SK-N-SH treated with all-trans-retinoic acid at 6 μM for 48 hours (cell line): ENCODE results near the gene TTC23.
A peak's percentile ranks its signal among the peaks of the same experiment; 100 is the strongest.

Experiments used
- ATAC-seq: fragments of 200-7000 bp; cut with Tn5 transposase; 3 replicates; pipeline ENCODE4 v1.9.1; 2020; ENCODE audit warnings: mild to moderate bottlenecking, moderate library complexity
- ARNTL ChIP-seq: fragments of 450-650 bp; formaldehyde crosslinking; IDR thresholded peaks from 2 replicates; pipeline ENCODE4 v1.5.0; 2020; ENCODE audit warnings: low read depth, mild to moderate bottlenecking, moderate library complexity, borderline replicate concordance
- BACH2 ChIP-seq: fragments of 250-450 bp; sonication (Bioruptor Pico); IDR thresholded peaks from 2 replicates; pipeline ENCODE4 v1.9.0; 2021; ENCODE audit warnings: mild to moderate bottlenecking, borderline replicate concordance
- CSDC2 ChIP-seq: fragments of 250-450 bp; sonication (Bioruptor Pico); IDR thresholded peaks from 2 replicates; pipeline ENCODE4 v1.5.0; 2020; ENCODE audit warnings: mild to moderate bottlenecking, moderate library complexity
- GLIS3 ChIP-seq: fragments of 250-450 bp; sonication (Bioruptor Pico); IDR thresholded peaks from 2 replicates; pipeline ENCODE4 v1.5.0; 2020; ENCODE audit warnings: mild to moderate bottlenecking, moderate library complexity
- ISL1 ChIP-seq: fragments of 250-450 bp; sonication (Bioruptor Pico); IDR thresholded peaks from 2 replicates; pipeline ENCODE4 v2.1.2; 2022; ENCODE audit warnings: mild to moderate bottlenecking, moderate library complexity
- OSR1 ChIP-seq: fragments of 250-450 bp; sonication (Bioruptor Pico); IDR thresholded peaks from 2 replicates; pipeline ENCODE4 v1.8.0; 2022; ENCODE audit warnings: moderate library complexity, mild to moderate bottlenecking, inconsistent platforms
- PPARA ChIP-seq: fragments of 250-450 bp; sonication (Bioruptor Pico); IDR thresholded peaks from 2 replicates; pipeline ENCODE4 v1.5.0; 2020; ENCODE audit warnings: mild to moderate bottlenecking, borderline replicate concordance
- RARB ChIP-seq: fragments of 250-450 bp; sonication (Bioruptor Pico); IDR thresholded peaks from 2 replicates; pipeline ENCODE4 v1.8.0; 2021; ENCODE audit warnings: mild to moderate bottlenecking, moderate library complexity
- SNAI2 ChIP-seq: fragments of 250-450 bp; sonication (Bioruptor Pico); IDR thresholded peaks from 2 replicates; pipeline ENCODE4 v1.5.0; 2020; ENCODE audit warnings: mild to moderate bottlenecking, moderate library complexity
- TCF4 ChIP-seq: fragments of 250-450 bp; sonication (Bioruptor Pico); IDR thresholded peaks from 2 replicates; pipeline ENCODE4 v1.8.0; 2021; ENCODE audit warnings: mild to moderate bottlenecking, moderate library complexity, borderline replicate concordance
- TOX ChIP-seq: fragments of 250-450 bp; sonication (Bioruptor Pico); IDR thresholded peaks from 2 replicates; pipeline ENCODE4 v1.8.0; 2021; ENCODE audit warnings: mild to moderate bottlenecking, moderate library complexity, borderline replicate concordance
- ZC3H10 ChIP-seq: fragments of 250-450 bp; sonication (Bioruptor Pico); IDR thresholded peaks from 2 replicates; pipeline ENCODE4 v1.5.1; 2021; ENCODE audit warnings: mild to moderate bottlenecking, moderate library complexity
- ZFP3 ChIP-seq: fragments of 250-450 bp; sonication (Bioruptor Pico); IDR thresholded peaks from 2 replicates; pipeline ENCODE4 v1.5.0; 2020; ENCODE audit warnings: mild to moderate bottlenecking, moderate library complexity
- ZFP30 ChIP-seq: fragments of 450-650 bp; formaldehyde crosslinking; IDR thresholded peaks from 2 replicates; pipeline ENCODE4 v1.5.0; 2022; ENCODE audit warnings: mild to moderate bottlenecking, moderate library complexity
- ZNF565 ChIP-seq: fragments of 450-650 bp; formaldehyde crosslinking; conservative IDR thresholded peaks from 2 replicates; pipeline ENCODE4 v1.5.0; 2020; ENCODE audit warnings: low read depth, mild to moderate bottlenecking, moderate library complexity
- ZNF70 ChIP-seq: fragments of 450-650 bp; formaldehyde crosslinking; IDR thresholded peaks from 2 replicates; pipeline ENCODE4 v1.5.0; 2020; ENCODE audit warnings: mild to moderate bottlenecking, moderate library complexity
- TF ChIP-seq, protein P1 (sequence below): fragments of 250-450 bp; sonication (Bioruptor Pico); IDR thresholded peaks from 2 replicates; pipeline ENCODE4 v1.8.0; 2020; ENCODE audit warnings: mild to moderate bottlenecking, moderate library complexity, borderline replicate concordance
- TF ChIP-seq, protein P2 (sequence below): fragments of 250-450 bp; sonication (Bioruptor Pico); IDR thresholded peaks from 2 replicates; pipeline ENCODE4 v1.5.0; 2020; ENCODE audit warnings: mild to moderate bottlenecking, moderate library complexity
- TF ChIP-seq, protein P3 (sequence below): fragments of 250-450 bp; sonication (Bioruptor Pico); IDR thresholded peaks from 2 replicates; pipeline ENCODE4 v1.5.1; 2020; ENCODE audit warnings: low read depth, mild to moderate bottlenecking, moderate library complexity
- TF ChIP-seq, protein P4 (sequence below): fragments of 250-450 bp; sonication (Bioruptor Pico); IDR thresholded peaks from 2 replicates; pipeline ENCODE4 v1.5.1; 2021; ENCODE audit warnings: mild to moderate bottlenecking, moderate library complexity

TTC23 gene

DNA sequence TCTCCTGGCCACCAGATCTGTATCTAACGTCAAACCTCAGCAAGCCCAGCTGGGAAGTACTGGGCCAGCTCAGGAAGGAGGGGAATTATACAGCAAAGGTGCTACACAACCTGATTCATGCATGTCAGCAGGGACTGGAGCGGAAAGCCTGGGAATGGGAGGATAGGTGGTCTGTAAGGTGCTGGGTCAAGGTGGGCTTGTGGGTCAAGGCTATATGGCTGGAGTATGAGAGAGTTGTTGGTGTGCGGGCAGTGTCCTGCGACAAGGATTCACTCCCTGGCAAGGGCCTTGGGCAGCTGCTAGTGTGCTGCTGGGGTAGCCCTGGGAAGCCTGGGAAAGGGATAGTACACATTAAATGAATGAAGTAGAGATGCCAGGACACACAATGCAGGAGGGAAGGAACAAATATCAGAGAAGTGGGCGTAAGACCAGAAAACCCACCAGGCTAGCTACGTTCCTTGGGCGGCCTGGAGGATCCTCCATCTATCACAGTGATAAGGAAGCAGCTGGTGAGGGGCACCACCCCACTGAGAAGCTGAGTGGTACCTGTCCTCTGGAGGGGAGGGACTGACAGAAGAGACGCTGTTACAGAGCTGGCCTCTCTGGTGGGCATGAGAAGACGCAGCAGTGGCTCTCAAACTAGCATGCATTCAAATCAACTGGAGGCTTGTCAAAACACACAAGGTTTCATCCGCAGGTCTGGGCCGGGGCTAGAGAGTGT lies 153.0 kb downstream of the TTC23 start:
- ATAC-seq = no peak
- no peak for TF ChIP-seq ZFP30
- no peak for TF ChIP-seq CSDC2 (CRISPR knock-in tag)
- no peak for TF ChIP-seq PPARA (CRISPR knock-in tag)
- TF ChIP-seq, protein P1, sequence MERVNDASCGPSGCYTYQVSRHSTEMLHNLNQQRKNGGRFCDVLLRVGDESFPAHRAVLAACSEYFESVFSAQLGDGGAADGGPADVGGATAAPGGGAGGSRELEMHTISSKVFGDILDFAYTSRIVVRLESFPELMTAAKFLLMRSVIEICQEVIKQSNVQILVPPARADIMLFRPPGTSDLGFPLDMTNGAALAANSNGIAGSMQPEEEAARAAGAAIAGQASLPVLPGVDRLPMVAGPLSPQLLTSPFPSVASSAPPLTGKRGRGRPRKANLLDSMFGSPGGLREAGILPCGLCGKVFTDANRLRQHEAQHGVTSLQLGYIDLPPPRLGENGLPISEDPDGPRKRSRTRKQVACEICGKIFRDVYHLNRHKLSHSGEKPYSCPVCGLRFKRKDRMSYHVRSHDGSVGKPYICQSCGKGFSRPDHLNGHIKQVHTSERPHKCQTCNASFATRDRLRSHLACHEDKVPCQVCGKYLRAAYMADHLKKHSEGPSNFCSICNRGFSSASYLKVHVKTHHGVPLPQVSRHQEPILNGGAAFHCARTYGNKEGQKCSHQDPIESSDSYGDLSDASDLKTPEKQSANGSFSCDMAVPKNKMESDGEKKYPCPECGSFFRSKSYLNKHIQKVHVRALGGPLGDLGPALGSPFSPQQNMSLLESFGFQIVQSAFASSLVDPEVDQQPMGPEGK = no peak
- no peak for TF ChIP-seq OSR1 (CRISPR knock-in tag)
- TF ChIP-seq SNAI2 (CRISPR knock-in tag) = no peak
- no peak for TF ChIP-seq ISL1
- TF ChIP-seq ZC3H10 (CRISPR knock-in tag) = no peak
- TF ChIP-seq TOX (CRISPR knock-in tag) = no peak
- no peak for TF ChIP-seq BACH2 (CRISPR knock-in tag)
- TF ChIP-seq, protein P2, sequence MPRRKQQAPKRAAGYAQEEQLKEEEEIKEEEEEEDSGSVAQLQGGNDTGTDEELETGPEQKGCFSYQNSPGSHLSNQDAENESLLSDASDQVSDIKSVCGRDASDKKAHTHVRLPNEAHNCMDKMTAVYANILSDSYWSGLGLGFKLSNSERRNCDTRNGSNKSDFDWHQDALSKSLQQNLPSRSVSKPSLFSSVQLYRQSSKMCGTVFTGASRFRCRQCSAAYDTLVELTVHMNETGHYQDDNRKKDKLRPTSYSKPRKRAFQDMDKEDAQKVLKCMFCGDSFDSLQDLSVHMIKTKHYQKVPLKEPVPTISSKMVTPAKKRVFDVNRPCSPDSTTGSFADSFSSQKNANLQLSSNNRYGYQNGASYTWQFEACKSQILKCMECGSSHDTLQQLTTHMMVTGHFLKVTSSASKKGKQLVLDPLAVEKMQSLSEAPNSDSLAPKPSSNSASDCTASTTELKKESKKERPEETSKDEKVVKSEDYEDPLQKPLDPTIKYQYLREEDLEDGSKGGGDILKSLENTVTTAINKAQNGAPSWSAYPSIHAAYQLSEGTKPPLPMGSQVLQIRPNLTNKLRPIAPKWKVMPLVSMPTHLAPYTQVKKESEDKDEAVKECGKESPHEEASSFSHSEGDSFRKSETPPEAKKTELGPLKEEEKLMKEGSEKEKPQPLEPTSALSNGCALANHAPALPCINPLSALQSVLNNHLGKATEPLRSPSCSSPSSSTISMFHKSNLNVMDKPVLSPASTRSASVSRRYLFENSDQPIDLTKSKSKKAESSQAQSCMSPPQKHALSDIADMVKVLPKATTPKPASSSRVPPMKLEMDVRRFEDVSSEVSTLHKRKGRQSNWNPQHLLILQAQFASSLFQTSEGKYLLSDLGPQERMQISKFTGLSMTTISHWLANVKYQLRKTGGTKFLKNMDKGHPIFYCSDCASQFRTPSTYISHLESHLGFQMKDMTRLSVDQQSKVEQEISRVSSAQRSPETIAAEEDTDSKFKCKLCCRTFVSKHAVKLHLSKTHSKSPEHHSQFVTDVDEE (CRISPR knock-in tag) = no peak
- no peak for TF ChIP-seq ZNF565
- TF ChIP-seq ZFP3 (CRISPR knock-in tag) = no peak
- TF ChIP-seq RARB (CRISPR knock-in tag) = no peak
- no peak for TF ChIP-seq GLIS3
- no peak for TF ChIP-seq ZNF70 (CRISPR knock-in tag)
- TF ChIP-seq, protein P3, sequence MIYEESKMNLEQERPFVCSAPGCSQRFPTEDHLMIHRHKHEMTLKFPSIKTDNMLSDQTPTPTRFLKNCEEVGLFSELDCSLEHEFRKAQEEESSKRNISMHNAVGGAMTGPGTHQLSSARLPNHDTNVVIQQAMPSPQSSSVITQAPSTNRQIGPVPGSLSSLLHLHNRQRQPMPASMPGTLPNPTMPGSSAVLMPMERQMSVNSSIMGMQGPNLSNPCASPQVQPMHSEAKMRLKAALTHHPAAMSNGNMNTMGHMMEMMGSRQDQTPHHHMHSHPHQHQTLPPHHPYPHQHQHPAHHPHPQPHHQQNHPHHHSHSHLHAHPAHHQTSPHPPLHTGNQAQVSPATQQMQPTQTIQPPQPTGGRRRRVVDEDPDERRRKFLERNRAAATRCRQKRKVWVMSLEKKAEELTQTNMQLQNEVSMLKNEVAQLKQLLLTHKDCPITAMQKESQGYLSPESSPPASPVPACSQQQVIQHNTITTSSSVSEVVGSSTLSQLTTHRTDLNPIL = no peak
- TF ChIP-seq ARNTL (CRISPR knock-in tag) = no peak
- TF ChIP-seq, protein P4, sequence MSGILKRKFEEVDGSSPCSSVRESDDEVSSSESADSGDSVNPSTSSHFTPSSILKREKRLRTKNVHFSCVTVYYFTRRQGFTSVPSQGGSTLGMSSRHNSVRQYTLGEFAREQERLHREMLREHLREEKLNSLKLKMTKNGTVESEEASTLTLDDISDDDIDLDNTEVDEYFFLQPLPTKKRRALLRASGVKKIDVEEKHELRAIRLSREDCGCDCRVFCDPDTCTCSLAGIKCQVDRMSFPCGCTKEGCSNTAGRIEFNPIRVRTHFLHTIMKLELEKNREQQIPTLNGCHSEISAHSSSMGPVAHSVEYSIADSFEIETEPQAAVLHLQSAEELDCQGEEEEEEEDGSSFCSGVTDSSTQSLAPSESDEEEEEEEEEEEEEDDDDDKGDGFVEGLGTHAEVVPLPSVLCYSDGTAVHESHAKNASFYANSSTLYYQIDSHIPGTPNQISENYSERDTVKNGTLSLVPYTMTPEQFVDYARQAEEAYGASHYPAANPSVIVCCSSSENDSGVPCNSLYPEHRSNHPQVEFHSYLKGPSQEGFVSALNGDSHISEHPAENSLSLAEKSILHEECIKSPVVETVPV (CRISPR knock-in tag) = no peak
- TF ChIP-seq, all 23 proteins: peak for 0

DNA sequence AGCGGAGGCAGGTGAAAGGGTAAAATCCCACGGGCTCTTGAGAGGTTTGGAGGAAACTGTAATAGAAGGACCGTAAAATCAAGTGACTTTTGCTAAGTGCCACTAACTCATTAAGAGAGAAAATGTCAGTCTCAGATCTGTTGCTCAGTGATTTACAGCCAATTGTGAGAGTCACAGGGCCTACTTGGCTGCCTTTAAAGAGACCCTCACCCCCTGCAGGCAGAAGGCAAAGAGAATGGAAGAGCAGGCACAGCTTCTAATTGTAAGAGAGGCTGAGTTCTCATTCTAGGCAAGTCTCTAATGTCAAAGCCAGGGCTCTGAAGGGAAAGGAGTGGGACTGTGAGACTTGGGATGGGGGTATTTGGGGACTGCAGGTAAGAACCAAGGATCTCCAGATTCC lies 153.8 kb downstream of the TTC23 start:
- ATAC-seq = no peak
- TF ChIP-seq TCF4 (no peak), RARB (CRISPR knock-in tag) (no peak), GLIS3 (no peak), ZFP30 (no peak)
- TF ChIP-seq, protein P4 (CRISPR knock-in tag) = no peak

DNA sequence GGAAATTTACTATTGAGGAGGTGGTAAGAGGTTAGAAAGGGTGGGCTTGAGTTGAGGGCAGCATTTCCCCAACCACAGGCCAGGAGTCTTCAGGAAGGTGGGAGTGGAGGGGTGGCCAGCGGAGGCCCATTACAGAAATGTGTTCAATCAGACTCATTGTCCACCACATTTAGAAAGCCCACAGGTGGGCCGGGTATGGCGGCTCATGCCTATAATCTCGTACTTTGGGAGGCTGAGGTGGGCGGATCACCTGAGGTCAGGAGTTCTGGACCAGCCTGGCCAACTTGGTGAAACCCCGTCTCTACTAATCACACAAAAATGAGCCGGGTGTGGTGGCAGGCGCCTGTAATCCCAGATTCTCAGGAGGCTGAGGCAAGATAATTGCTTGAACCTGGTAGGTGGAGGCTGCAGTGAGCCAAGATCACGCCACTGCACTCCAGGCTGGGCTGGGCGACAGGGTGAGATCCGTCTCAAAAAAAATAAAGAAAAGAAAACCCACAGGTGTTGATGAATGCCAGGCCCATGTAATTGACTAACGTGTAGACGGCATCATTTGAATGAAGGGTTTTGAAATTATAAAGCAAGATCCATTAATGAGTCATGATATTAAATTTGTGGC lies 156.7 kb downstream of the TTC23 start:
- no peak for ATAC-seq
- 0 out of 2 replicates have a peak, but pooled peaks have one; percentile 7 for TF ChIP-seq ISL1
- TF ChIP-seq, protein P1 = no peak
- TF ChIP-seq, all 23 proteins: peak for 1
